Mucosa of gallbladder (tissue), 1 donor: ENCODE measurements around the gene EML6. TPM values are rescaled to one million over a fixed set of nuclear protein-coding genes. Genes with fewer than 3 reads are reported as not detected.

Experiments
- DNase-seq: peaks from one replicate; pipeline ENCODE4 v3.0.0-alpha.2; 2020; ENCODE audit warnings: low spot score
- total RNA-seq: library from RNA; stranded (reverse); gene quantifications from one replicate; pipeline ENCODE4 v1.2.1, GENCODE V29; 2021
- donor health status: DM: no; HTN: no; CAD: no.

The EML6 gene
- total RNA-seq, 1 donor from 2014 or later, result 2.1 TPM

DNA sequence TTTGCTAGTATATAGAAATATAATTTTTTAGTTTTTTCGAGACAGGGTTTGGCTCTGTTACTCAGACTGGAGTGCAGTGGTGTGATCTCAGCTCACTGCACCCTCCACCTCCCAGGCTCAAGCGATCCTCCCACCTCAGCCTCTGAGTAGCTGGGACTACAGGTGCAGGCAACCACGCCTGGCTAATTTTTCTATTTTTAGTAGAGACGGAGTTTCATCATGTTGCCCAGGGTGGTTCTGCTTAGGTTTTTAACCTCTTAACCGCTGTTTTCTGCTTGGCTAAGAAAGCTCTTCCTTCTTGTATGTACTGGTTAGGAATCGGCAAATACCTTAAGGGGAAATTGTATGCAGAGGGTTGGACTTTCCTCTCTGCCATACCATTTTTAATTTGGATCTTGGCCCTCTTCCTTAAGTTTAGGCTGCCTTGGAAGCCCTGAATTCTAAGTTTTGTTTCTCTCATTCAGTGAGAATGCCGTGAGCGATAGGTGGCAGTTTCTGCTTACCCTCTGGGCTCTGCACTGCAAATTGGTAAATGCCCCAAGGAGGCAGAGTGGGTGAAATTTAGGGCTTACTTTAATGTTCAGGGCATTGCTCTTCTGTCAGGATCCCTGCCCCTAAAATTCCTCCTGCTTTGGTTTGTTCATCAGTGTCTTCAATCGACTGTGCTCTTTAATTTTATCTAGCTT is 32.3 kb downstream of the EML6 start:
- no peak for DNase-seq

DNA sequence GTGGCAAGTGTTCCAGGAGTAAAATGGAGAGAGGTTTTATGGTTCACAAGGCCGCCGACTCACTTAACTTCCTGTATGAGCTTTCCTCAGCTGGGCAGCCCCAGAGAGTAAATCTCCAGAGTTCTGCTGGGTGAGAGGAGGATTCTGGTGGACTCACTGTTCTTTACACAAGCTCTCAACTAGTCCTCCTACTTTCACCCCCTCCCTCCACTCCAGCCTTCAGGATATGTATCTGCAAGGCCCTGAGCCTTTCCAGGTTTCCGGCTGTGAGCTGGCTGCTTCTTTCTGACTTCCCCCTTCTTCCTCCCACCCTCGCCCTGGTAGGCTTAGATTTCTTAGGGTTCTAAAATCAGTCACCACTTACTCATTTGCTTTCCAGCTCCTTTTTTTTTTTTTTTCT is 34.0 kb downstream of the EML6 start:
- DNase-seq, result no peak

DNA sequence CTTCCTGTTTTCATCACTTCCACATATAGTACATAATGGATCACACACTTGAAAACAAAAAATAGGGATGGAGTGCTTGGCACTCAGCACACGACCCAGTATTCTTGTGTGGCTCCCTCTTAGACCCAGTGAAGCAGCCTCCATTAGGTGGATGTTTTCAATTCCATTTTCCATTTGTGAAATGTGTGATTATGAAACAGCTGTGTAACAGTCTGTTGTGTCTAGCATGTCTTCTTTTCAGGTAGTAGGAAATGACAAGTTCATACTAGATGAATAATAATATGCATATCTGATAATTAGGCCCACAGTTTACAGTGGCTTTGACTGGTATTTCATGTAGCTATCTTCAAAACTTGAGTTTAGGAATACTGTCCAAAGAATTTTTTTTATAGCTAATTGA is 35.5 kb downstream of the EML6 start:
- DNase-seq, result no peak

DNA sequence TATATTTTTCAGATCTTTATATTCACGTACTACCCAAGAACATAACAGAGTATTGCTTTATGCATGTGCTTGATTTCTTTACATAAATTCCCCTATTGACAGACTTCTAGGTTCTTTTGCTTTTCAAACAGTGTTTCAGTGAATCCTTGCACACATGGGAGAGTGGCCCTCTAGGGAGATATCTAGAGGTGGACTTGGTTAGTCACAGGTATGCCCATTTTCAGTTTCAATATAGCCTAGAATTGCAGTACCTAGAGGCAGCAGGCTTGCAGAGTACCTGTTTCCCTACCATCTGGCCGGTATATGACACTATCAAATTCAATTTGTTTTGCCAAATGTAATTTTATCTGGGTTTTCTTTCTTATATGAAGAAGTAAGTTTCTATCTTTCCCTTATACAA is 36.8 kb downstream of the EML6 start:
- no peak for DNase-seq

DNA sequence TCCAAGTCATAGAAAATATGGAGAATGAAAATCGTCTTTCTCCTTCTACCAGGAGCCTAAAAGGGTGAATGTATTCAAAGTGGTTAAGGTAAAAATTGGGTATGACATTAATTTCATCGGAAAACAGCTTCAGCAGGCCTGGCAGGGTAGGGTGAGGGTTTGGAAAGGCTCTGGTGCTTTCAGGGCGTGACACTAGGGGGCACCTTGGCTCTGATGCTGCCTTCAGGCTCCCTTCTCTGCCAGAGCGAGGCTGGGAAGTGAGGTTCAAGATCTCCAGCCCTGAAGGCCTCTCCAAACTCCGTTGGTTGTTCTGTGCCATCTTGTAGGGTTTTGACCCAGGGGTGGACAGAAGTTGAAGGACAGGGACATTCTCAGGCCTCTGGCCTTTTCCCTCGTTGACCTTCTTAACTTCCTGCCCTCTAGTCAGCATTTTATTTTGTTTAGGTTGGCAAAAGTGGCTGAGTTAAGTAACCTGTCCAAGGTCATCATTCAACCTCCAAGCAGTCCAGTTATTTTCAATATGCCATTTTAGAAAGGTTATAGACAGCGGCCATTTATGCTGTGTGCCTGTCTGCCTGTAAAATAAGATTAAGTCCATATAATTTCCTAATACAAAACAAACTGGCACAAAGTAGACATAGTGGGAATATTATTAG is 40.3 kb downstream of the EML6 start:
- DNase-seq, result no peak

DNA sequence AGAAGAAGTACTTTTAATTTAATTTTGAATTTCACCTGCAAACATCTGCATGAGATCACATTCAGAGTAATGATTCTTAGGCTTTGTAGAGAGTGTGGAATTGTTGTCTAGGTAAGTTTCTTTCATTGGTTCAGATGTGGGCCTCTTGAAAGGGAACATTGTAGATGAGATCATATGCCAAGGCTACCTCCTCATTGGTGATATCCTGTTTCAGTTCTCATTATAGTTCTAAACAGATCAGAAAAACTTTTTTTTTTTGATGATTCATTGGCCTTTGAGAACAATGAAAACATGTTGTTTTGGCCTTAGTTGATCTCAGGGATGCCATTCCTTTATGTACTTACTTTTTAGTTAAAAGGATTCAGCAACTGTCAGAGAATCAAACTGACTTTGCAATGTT is 44.5 kb downstream of the EML6 start:
- no peak for DNase-seq

DNA sequence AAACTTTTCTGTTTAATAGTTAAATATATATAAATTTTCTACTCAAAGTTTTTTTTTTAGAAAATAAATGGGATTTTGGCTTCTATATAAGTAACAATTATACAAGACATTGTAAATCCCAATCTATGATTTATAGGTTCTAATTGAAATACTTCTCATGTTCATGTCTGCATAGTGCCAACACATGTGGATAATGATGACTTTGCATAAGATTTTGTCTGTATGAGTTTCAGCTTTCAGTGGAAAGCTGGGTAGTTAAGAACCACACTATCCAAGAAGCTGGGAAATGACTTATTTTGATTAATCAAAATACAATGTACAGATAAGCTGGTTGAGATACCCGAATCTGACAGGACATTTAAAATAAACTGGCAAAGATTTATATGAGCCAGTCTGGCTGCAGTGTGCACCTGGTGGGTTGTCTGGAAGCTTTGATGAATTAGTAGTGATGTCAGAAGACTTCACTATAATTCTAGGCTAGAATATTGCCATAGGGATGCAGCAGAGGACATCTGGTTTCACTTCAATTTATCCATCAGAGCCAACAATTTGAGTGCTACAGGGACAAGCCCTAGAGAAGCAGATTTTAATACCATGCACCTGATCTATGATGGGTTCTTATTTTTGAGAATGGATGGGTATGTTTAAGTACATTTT is 45.4 kb downstream of the EML6 start:
- DNase-seq, result no peak

DNA sequence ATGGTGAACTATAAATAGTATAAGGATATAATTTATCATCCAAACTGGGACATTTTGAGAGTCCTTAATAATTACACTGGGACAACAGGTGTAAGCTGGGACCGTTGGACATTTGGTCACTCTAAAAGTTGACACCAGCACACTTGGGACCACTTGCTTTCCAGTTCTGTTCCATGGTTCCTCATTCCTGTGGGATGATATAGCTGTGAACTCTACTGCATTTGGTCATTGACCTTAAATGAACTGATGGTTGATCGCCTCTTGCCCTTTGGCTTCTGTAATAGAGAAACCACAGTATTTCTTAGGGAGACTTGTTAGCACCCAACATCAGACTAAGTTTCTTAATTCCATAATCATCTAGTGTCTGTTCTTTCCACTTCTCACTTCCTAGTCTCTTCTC is 46.7 kb downstream of the EML6 start:
- no peak for DNase-seq

DNA sequence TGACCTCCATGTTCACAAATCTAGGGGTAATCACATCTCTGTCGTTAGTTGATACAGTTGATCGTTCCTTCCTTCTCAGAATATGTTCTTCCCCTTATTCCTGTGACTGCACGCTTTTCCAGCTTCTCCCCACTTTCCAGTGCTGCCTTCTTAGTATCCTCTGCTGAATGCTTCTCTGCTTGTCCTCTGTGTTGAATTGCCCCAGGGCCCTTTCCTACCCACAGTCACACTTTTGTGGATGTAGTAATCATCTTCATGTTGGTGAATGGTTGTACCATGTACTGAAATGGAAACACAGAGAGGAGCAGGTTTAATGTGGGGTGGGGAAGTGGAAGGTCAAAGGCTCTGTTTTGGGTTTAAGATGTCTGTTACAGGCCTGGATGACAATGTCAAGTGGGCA is 47.2 kb downstream of the EML6 start:
- no peak for DNase-seq

DNA sequence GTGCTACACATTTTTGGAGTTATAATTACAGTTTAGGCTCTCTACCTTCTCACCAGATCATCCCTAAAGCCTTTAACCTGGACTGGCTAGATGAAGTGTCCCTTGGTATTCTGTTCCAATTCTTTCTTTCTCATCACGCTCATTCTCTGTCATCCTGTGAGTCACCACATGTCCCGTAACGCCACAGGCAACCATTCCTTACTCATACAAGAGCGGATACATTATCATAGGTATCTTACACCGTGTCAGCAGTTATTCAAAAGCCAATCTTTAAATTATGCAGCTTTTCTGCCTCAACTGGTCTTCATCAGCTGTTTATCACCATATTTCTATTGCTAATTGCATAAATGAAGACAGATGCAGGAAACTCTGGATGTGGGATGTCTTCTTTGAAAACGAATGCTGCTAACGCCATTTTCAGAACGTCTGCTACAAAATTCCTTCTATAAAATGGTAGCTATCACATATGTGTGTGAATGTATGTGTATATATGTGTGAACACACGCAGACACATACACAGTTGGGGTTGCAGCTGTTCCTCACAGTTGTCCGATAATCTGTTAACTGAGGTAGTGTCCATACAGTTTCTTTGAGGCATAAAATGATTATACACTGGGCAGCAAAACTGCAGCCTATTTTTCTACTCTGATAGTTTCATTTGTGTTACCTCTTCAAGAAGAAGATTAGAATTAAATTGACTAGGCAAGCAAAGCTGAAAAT is 47.9 kb downstream of the EML6 start:
- no peak for DNase-seq

DNA sequence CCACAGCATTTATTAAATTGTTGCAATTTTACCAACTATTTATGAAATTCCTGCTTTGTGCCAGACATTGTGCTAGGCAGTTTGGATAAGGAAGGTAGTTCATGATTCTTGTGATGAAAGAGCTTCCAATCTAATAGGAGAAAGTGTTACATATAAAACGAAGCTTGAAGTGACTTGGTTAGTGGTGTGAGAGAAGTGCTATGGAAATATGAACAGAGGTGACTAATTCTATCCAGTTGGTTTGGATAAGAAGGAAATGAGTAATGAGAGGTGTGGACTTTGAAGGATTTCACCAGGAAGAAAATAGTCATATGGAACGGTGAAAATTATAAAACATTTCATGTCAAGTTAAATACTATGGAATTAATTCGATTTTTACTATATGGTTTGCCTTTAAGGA is 48.6 kb downstream of the EML6 start:
- DNase-seq, result no peak

DNA sequence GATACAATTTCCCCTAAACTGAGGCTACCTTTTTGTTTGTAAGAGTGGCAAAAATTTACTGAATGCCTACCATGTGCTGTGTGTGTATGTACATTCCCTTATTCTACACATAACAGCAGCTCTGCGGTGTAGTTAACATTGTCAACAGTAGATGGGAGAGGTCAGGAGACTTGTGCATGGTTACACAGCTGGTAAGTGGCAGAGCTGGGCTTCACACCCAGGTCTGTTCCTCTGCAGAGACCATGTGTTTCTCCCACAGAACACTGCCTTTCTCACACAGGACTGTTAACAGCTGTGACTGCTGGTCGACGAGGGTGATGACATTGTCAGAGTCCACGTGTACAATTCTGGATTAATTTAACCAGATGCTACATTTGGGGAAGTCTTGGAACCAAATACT is 49.1 kb downstream of the EML6 start:
- no peak for DNase-seq

DNA sequence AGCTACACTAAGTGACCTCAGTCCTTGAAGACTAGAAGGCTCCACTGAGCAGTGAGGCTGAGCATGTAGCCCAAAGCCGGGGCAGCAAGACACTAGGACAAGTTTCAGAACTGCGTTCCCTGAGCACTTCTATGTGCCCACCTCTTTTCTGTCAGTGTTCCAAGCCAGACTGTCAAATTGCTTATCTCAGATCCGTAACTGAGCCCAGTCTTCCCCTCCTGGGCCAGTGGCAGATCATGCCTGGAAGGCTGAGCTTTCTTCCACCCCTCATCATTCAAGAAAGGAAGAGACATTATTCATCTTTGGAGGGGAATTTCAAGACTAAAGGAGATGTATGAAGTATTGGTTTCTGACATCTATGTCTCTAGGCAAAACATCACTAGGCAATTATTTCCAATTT is 49.8 kb downstream of the EML6 start:
- DNase-seq, result no peak

DNA sequence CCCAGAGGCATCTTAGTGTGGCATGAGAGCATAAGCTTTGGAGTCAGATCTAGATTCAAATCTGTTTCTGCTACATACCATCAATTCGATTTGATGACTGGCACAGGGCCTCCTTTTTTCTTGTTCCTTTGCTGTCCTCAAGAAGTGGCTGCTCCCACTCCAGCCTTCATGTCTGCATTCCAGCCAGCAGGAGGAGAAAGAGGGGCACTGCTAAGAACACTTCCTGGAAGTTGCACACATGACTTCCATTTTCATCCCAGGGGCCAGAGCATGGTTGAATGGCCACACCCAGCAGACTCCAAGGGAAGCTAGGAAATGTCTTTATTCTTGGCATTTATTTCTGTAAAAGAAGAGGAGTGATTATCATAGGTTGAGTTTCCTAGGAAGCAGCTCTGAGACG is 50.4 kb downstream of the EML6 start:
- DNase-seq, result no peak

DNA sequence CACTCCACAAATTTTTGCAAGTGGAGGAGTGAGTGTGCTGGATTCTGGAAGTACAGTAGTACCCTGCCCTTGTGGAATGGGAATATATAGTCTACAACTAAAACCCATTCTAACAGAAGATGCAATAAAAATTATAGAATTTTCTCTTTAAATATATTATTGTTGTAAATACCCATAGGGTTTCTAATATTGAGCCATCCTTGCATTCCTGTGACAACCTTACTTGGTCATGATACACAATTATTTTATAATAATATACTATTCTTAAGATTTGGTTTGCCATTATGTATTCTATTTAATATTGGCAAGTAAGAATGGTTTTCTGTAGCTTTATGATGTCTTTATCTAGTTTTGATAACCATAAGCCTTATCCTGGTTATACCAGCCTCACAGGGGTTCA is 52.2 kb downstream of the EML6 start:
- no peak for DNase-seq

DNA sequence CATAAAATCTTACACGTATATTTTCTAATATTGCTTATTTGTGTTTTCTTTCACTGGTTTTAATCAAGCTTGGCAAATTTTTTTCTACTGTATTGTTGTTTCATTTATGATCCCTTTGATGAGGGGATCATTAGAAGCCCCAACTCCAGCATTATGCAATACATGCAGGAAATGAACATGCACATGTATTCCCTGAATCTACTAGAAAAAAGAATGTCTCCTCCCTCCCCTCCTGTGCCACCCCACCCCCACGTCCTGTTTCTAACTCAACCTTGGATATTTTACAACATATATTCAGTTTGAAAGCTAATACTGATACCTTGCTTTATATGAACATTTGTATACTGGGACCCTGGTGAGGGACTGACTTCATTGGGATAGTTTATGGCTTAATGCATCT is 53.0 kb downstream of the EML6 start:
- no peak for DNase-seq

DNA sequence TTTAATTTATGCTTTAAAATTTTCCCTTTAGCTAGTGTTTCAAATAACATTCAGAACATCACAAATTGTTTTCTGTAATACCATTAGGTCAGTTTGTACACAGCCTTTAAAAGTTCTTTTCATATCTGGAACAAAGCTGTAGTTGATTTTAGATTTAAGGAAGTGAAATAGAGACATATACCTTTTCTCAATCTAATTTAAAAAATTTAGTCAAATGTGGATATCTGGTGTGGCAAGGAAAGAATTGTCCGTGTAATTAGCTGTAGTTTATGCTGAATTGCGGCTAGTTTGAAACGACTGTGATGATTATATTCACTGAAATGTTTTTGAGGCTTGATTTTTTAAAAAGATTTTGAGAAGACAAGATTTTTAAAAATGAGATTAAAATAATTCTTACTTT is 59.9 kb downstream of the EML6 start:
- no peak for DNase-seq

DNA sequence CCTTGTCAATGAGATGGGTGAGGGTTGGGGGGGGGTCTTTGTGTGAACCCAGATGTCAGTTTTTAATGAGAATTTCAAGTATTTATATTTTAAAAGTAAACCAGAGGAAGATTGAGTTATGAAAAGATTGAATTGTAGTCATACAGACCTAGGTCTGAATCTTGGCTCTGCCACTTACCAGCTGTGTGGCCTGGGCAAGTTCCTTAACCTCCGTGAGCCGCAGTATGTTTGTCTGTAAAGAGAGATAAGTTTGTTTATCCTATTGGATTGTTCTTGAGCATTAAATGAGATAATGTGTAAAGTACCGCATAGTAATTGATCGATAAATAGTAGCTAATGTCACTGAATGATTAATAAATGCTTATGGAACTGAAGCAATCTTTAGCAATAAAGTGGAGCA is 63.8 kb downstream of the EML6 start:
- DNase-seq, result no peak

DNA sequence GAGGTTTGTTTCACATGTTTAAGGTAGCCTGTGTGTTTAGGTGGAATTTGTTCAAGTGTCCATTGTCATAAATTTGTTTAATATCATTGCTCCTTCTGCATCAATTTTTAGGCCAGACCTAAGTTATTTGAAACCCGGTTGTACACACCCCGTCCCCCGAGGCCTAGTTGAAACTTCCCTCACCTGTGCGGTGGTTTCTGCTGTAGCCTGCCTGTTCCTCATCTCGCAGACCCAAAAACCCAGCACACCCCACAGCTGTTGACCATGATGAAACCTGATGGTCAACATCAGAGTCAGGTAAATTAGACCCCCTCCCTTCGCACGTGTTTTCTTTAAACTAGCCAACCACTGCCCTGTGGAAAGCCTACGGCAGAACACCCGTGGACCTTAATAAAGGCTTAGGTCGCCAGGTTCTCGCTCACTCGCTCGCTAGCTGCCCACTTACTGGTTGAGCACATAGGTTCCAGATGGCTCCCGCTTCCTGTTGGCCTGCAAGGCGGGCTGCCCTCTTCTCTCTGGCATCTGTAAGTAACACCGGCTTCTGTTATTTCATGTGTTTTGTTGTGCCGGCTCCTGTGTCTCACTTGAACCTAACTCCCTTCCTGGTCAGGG is 64.4 kb downstream of the EML6 start:
- DNase-seq, result no peak

DNA sequence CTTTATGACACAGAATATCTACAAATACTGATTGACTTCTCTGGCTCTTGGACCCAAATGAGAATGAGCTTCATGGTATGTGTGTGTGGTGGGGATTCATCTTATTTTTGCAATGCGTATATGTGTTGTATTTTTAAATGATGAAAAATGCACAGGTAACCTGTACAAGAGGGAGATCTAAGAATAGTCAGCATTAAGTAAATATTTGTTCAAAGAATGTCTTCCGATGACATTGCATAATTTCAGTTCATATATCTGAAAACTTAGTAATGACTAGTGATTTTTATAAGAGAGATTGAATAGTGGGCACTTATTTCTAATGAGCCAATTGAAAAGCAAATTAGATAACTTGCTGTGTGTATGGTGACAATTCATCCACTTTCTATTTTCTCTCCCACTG is 66.4 kb downstream of the EML6 start:
- no peak for DNase-seq

DNA sequence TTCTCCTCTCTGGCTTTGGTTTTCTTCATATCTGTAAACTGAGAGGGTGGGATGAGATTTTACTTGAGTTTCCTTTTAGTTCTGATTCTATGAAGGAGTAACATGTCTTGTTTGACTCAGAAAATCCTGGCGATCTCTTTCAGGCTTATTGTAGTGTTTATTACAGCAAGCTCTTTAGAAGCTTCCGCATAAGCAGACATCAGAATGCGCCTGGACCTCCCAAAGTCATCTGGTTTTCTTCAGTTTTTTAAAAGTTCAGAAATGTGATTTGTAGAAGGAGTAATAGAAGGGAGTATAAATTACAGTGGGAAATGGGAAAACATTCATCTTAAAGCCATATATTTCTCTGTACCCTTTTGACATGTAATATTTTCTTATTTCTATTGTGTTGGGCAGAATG is 68.4 kb downstream of the EML6 start:
- no peak for DNase-seq

DNA sequence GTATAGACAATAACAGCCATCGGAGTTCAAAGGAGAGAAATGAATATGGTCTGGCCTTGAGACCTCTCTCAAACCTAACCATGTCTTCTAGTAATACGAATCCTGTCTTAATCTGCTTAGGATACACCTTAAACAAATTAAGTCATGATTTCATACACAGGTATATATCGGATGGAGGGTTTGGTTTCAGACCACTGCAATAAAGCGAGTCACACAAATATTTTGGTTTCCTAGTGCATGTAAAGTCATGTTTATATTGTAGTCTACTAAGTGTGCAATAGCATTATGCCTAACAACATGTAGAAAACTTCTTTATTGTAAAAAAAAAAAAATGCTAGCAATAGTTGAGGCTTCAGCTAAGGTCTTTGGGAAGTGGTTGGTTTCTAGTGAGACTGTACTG is 73.8 kb downstream of the EML6 start:
- no peak for DNase-seq
